ENCODE results near the gene SIRT7.

The SIRT7 gene

DNA sequence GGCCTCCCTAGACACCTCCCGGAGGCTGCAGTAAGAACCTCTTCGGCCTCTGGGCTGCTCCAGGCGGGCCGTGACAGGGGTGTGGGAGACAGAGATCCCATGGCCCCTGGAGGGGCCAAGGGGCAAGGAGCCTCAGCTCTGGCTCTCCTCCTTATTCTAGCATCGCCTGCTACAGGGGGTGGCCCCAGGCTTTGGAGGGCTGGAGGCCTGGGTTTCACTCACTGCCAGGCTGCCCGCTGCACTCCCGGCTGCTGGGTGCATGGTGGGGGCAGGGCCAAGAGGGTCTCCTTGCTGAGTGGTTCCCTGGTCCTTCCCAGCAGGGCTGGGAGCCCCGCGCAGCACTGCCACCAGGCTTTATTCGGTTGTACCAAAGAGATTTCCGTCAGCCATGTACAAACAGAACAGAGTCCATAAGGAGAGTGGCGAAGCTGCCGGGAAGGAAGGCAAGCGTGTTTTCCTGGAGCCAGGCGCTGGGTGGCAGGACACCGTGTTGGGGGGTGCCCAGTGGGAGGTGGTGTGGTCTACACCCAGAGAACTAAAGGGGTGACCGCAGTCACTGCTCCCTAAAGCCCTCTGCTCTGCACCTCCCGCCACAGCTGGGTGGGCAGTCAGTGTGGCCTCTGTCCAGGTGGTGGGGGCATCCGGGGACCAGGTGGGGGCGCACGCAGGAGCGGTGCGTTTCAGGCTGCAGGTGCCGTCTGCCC lies 13.9 kb downstream of the SIRT7 start:
- no peak for DNase-seq

DNA sequence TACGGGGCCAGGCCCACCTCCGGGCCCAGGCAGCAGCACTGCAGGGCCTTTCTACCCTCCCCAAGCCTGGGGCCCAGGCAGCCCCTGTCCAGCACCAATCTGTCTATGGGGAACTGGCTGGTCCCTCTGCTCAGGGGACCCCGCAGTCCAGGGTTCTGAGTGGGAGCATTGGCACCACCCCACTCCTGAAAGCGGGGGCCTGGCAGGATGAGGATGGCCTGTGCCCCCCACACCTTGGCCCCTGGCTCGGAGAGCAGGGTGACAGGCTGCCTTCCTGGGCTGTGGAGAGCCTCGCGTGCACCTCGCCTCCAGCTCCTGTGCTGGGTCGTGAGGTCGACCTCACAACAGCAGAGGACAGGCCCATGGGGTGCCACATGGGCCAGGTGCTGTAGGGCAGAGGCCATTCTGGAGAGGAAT lies 14.6 kb downstream of the SIRT7 start:
- no peak for DNase-seq

DNA sequence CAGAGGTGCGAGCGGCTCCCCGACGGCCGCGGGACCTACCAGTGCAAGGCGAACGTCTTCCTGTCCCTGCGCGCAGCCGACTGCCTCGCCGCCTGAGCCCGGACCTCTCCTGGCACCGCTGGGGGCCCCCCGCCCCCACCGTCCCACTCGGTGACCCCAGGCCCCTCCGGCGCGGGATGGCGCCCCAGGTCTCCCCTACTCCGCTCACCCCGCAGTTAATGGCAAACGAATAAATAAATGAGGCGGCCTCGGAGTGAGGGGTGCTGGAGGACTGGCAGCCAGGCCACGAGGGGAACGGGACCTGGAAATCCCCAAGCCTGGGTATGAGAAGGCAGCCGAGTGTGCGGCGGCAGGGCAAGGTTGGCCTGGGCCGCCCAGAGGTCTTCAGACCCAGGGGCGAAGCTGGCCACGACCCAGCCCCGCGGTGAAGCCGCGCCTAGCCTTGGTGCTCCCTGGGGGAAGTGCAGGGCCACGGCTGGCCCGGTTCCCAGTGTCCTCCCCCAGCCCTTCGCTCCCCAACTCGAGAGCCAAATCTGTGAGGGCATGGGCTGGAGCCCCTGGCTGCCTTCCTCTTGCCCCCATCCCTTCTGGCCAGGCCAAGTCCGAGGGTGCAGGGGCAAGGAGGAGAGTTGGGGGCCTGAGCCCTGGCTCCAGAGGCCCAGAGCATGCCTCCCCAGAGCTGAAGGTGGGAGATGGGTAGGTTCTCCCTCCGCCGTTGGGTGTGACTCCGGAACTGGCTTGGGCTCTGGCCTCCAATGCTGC lies 15.1 kb downstream of the SIRT7 start:
- no peak for DNase-seq

DNA sequence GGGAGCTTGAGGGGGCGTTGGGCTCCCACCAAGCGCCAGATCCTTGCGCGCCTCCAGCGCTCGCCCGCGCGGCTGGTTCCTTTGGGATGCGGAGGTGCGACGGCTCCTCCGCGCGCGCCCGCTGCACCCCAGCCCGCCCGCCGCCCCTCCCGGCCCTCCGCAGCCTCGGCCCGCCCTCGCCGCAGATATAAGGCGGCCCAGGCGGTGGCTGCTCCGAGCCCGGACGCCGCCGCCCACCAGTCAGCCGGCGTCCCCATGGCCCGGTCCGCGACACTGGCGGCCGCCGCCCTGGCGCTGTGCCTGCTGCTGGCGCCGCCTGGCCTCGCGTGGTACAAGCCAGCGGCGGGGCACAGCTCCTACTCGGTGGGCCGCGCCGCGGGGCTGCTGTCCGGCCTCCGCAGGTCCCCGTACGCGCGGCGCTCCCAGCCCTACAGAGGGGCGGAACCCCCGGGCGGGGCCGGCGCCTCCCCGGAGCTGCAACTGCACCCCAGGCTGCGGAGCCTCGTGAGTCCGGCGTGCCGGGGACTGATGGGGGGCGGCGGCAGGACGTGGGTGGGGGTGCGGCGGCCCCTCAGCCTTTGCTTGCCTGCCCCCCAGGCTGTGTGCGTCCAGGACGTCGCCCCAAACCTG lies 15.8 kb downstream of the SIRT7 start, which contains the start of gene NPB:
NPB (plus strand) TSS at position 216 of the 630 bp plus-strand sequence; CDS start at position 256, 40 bp downstream.
- no peak for DNase-seq

DNA sequence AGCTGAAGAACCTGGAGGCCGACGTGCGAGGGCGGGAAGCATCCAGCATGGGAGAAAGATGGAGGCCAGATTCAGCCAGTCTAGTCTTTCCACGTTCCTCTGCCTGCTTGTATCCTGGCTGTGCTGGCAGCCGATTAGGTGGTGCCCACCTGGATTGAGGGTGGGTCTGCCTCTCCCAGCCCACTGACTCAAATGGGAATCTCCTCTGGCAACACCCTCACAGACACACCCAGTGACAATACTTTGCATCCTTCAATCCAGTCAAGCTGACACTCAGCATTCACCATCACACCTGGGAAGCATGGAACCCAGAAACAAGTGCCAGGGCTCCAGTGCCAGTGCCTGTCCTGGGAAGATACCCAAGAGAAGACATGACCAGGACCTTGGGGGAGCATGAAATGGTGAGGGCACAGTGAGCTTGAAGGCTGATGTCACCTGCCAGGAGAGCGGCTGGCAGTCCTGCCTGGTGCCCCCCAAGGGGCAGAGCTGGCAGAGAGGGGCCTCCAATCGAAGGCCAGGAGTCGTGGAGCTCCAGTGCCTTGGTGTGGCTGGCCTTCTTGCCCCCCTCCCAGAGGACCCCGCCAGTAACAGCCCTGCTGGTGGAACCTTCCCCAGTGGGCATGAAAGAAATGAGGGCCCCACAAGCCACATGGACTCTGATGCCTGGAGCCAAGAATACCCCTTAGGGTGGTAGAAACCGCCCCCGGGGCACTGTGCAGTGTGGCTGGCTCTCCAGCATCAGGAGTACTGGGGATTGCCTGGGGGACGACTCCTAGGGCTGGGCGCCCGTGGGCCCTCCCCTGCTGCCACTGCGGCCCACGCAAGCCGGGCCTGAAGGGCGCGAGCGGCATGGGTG lies 16.6 kb downstream of the SIRT7 start:
- no peak for DNase-seq

DNA sequence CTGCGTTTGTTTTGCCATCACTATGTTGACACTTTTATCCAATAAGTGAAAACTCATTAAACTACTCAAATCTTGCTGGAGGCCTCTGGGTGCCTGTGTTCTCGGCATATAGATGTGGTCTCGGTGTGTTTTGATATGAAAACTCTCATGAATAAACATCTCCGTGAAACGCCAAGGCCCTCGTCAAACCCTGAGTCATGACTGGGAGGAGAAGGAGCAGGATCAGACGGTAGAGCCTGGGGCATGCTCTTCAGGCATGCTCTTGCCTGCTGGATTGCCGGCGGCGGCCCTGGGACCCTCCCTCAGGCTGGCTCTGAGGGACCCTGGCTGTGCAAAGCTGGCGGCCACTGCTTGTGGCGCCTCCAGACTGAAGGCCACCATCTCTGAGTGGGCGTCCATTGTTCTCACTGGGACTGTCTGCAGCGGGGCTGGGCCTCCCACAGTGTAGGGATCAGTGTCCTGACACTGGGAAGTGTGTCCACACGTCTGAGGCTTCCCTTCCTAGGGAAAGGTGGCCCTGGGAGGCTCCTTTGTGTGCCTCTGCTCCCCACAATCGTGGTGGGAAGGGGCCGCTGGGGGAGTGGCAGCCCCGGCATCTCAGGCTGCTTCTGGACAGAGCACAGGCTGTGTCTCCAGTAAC lies 17.7 kb downstream of the SIRT7 start:
- no peak for DNase-seq

DNA sequence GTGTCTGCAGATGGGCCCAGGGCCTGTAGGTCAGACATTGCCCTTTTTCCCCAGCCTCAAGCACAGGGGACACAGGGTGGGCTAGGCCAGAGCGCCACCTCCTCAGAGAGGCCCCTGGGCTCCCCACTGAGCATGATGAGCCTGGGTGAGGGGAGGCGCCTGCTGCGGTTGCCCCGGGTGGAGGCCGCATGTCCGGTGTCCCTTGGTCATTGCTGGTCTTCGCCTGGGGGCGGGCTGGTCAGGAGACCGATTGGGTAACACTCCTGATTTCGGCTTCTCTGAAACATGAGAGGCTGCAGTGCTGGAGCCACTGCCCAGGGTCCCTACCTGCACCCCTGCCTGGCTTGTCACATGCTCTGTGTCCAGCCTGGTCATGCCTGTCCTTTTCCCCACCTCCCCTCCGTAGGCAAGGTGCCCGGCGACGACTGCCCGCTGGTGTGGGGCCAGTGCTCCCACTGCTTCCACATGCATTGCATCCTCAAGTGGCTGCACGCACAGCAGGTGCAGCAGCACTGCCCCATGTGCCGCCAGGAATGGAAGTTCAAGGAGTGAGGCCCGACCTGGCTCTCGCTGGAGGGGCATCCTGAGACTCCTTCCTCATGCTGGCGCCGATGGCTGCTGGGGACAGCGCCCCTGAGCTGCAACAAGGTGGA lies 18.3 kb downstream of the SIRT7 start:
- DNase-seq: no peak

DNA sequence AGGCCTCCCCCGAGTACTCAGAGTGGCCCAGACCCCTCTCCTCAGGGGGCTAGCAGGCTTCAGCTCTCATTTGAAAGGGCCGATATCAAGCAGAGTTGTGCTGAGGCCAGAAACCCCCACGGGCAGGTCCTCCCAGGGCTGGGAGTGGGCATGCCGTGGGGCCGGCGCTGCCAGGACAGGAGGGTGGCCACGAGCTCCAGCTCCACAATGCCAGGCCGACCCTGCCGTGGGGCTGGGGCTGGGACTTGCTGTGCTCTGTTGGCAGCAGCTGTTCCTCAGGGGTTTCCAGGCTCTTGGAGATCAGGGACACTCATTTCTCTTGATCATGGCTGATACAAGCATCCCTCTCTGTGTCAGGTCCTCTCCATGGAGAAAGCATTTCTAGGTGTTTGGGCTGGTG lies 19.1 kb downstream of the SIRT7 start:
- DNase-seq: no peak

DNA sequence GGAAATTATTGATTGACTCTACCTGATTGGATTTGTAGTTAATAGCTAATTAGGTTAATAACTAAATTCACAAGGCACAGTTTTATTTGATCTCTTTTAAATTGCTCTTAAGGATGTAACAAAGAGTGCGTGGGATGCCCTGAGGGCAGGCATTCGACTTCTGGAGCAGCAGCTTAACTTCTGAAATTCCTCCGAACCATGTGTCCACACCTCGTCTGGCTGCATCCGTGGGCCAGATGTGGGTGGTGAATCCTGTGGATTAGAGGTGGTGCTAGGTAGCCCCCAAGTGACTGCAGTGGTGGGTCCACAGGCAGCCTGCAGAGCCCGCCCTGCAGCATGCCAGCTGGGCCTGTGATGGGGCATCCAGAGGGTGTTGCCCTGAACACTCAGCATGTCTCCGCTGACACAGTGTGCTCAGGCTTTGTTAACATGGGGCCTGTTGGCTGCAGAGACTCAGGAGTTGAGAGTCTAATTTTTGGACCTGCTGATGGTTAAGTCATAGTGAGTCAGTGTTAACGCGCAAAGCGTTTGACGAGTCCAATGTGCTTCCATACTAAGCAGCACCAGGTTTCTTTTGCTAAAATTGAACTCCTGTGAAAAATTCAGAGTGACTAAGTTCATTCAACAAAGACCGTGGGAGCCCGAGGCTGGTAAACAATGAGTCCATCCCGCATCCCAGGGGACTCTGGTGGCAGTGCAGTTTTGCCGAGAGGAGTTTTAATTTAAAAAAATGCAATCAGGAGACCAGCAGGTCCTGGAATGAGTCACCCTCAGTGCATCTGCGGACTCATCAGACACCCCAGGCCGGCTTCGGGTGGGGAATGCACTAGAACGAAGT lies 19.7 kb downstream of the SIRT7 start:
- DNase-seq: no peak

DNA sequence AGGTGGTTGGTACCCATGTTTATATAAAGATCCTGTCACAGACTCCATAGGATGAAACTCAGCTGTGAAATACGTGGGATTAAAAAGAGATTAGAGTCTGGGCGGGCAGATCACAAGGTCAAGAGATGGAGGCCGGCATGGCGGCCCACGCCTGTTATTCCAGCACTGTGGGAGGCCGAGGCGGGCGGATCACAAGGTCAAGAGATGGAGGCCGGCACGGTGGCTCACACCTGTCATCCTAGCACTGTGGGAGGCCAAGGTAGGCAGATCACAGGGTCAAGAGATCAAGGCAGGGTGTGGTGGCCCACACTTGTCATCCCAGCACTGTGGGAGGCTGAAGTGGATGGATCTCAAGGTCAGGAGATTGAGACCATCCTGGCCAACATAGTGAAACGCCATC lies 22.6 kb downstream of the SIRT7 start:
- DNase-seq: no peak

DNA sequence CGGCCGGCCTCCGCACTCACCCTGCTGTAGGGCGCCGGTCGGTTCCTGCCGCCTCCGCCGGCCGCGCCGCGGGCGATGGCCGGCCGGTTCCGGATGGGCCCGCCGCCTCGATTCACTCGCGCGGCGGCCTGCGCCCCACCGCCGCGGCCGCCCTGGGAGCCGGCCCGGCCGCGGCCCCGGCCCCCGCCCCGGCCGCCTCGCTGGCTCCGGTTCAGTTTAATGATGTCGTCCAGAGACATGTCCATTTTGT lies 26.7 kb downstream of the SIRT7 start:
- DNase-seq: no peak

DNA sequence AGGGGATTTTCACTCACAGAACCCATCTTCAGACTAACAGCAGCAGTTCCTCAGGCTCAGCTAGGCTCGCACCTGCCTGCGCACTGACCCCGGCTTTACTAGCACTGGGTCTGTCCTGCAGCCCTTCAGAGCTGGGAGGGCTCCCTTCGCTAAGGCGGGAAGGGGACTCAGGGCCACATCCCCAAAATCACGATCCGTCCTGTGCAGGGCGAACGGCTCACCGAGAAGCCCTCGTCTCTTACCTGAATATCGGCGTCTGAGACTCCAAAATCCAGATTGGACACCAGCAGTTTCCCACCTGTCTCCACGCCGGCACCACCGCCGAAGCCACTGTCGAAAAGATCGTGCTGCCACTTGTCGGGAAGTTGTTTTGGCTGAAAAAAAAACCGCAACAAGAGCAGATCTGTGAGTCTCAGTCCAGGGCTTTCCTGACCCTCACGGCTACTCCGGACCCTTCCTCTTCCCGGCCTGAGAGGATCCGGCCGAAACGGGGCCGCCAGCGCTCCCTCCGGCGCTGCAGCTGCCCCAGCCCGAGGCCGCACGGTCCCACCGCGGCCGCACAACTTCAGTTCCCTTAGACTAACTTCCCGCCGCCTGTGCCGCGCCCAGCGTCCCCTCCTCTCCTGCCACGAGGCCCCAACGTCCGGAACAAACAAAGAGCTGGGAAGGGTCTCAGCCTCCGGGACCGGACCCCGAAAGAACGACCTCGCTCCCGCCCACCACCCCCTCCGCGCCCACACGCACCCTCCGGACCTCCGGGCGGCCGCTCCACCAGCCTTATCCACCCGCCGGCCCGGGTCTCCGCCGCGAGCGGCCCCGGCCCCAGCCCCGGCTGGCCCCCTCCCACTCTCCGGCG lies 27.3 kb downstream of the SIRT7 start:
- peak; percentile 22 for DNase-seq

DNA sequence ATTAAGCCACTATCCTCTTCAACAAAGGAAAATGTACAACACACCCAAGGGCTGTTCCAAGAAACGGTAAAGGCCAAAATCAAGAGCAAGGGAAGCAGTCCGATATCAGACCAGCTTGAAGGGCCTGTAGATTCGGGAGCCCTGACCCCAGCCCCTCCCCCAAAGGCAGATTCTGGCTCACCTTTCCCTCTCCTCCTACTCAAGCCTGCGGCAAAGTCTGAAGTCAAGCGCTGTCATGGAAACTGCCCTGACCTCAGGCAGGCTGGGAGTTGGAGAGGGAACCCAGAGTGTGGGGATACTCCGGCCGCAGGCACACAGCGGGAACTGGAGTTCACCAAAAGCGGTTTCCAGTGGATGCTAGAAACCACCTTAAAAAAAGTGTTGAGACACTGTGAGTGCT lies 28.4 kb downstream of the SIRT7 start:
- no peak for DNase-seq

DNA sequence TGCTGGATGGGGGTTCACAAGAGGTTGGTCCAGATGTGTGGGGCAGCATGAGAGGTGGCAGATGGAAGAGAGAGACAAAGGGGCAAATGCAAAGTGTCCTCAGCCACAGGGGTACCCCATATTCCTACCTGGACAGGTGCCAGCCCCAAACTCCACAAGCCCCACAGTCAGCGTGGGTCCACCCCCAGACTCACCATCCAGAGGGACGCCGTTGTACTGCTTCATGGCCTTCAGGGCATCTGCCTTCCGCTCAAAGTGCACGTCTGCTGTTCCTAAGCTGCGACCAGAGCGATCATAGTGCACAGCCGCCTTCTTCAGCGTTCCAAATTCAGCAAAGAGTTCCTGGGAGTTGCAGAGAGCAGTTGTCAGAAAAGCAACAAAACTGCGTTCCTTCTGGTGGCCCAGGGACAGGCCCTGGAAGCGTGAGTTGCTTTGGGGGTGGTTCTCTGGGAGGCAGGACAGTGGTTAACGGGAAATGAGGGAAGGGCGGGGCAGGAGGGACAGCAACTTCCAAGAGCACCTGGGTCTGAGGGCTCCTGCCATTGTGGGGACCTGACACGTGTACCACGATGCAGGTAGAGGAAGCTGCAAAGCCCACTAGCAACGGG lies 28.9 kb downstream of the SIRT7 start:
- DNase-seq: no peak

DNA sequence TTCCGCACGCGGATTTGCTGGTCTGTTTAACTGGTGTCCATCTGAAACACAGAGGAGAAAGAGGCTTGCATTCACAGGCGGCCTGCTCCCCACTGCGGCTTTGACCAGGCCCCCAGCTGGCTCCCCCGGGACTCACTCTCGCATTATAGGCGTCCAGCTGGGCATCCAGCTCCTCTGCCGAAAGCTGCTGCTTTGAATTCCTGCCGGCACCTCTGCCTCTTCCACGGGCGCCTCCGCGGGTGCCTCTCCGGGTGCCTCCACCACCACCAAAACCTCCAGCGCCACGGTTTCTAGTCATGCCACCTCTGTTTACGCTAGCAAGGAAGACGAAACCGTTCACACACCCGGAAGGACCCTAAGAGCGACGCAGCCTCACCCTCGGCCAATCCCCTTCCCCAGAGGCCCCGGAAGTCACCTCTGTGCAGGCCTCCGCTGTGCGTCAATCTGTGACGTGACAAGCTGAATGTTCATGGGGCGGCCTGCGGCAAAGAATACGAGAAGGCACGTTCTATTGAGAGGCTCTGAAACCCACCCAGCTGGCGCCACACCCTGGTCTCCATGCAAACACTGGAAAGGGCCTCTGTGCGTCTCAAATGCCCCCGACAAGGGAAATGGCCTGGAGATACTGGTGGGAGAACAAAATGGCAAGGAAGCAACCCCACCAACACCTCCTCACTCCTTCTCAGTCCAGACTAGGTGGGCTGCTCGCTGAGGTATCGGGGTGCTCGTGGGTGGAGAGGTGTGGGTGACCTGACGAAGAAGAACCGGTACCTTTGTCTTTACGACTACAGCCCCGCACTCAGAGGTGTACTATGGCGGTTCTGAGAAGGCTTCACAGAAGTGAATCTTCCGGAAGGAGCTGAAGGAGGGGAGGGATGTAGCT lies 29.6 kb downstream of the SIRT7 start:
- DNase-seq: no peak

DNA sequence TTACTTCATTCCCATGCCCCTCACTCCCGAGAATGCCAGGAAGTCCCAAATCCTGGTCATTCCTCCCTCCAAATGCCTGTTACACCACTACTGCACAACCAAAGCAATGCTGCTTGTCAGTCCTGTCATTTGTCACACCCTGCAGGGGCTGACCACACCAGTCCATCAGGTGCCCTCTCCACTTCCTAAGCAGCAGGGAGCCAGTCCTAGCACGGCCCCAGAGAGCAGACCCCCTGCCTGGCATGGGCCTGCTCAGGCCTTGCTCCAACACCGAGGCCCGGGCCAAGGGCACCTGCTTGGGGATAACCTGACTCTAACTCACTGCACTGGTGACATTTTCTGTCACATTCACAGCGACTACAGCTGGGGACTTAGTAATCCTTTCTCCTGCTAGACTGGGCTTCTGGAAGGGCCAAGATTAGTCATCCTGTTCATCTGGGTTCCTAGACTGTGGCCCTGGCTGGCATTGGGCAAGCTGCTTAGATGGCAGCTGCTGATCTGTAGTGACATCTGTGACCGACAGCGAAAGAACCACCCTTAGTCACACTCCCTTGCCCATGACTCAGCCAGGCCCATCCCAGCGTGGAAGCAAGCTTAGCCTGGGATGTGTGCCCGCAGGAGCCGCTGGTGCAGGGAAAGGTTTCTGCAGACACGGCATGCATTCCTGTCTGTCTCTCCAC lies 32.0 kb downstream of the SIRT7 start:
- DNase-seq: no peak

DNA sequence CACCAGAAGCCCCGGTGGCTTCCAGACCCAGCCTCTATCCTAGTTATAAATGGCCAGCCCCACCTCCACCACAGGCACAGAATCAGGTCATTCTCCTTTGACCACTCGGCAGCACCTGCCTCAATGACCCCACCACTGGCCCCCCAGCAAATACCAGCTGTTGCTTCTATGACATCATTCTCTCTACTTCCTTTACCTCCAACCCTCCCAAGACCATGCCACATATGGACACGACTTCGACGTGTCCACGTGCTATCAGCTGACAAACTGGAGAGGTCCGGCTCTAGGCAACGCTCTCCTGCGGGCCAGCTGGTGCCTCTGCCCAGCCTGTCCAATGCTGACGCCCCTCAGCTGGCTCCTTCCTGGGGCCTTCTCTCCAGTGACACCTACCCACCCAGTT lies 32.5 kb downstream of the SIRT7 start:
- no peak for DNase-seq

DNA sequence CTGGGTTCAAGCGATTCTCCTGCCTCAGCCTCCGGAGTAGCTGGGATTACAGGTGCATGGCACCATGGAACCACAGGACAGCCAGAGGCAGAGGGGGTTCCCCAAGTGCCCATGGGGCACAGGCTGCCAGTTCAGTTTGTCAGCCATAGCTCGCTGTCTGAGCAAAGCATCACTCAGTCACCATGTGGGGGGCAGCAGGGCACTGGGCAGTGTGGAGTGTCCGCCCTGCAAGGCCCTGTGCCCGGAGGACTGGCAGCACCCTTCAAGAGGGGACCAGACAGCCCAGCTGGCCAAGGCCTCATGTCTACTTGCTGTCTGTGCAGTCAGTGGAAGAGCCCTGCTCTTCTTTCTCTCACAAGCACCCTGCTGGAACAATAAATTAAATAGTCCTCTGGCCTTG lies 33.0 kb downstream of the SIRT7 start:
- DNase-seq: no peak

Data from activated naive CD4-positive, alpha-beta T cell treated with Interleukin-2 at 50 U/mL for 16 hours (primary cell).